GM23338 (cell line): Measurements from ENCODE around the gene PGM1.

Experiments used
- JUNB ChIP-seq: IDR thresholded peaks from one replicate; pipeline ENCODE4 v1.6.1; 2016; ENCODE audit warnings: antibody characterized with exemption; ENCODE audit not compliant: unreplicated experiment
- POLR2AphosphoS5 ChIP-seq: IDR thresholded peaks from 2 replicates; pipeline ENCODE4 v1.6.1; 2016; ENCODE audit warnings: antibody characterized with exemption, low read depth
- TF ChIP-seq, protein P1 (sequence below), 2 experiments: fragments of 200-600 bp in 1 of 2; sonication (generic) in 1 of 2; conservative IDR thresholded peaks; 2 replicates each; pipeline versions ENCODE4 v1.5.1 to v1.6.1; 2016 to 2017; ENCODE audit warnings: antibody characterized with exemption in 2 of 2, low read depth in 2 of 2, mild to moderate bottlenecking in 2 of 2, moderate library complexity in 1 of 2
- TF ChIP-seq, protein P2 (sequence below): IDR thresholded peaks from one replicate; pipeline ENCODE4 v1.6.1; 2018; ENCODE audit warnings: antibody characterized with exemption; ENCODE audit not compliant: unreplicated experiment

DNA sequence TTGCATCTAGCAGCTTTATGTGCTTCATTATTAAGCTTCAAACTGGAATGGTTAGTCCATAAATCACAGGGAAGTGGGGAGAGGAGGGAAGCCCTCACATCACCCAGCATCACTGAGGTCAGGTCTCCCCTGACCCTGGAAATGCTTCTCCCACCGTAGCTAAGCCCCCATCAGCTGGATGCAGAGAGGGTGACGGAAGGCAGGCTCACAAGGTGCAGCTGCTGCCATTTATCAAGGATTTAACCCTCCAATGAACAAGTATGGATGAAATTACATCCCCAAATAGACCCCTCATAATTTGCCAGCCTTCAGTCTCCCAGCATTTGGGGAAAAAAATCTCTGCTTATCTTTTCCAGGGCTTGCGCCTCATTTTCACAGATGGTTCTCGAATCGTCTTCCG is 60.8 kb downstream of the PGM1 start:
- TF ChIP-seq JUNB, result no peak
- TF ChIP-seq, protein P1, sequence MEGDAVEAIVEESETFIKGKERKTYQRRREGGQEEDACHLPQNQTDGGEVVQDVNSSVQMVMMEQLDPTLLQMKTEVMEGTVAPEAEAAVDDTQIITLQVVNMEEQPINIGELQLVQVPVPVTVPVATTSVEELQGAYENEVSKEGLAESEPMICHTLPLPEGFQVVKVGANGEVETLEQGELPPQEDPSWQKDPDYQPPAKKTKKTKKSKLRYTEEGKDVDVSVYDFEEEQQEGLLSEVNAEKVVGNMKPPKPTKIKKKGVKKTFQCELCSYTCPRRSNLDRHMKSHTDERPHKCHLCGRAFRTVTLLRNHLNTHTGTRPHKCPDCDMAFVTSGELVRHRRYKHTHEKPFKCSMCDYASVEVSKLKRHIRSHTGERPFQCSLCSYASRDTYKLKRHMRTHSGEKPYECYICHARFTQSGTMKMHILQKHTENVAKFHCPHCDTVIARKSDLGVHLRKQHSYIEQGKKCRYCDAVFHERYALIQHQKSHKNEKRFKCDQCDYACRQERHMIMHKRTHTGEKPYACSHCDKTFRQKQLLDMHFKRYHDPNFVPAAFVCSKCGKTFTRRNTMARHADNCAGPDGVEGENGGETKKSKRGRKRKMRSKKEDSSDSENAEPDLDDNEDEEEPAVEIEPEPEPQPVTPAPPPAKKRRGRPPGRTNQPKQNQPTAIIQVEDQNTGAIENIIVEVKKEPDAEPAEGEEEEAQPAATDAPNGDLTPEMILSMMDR (conservative IDR thresholded peaks at IDR 0.05; ENCODE audit: low read depth in 2 of 2), result no peak
- TF ChIP-seq POLR2AphosphoS5, result no peak
- TF ChIP-seq, protein P2, sequence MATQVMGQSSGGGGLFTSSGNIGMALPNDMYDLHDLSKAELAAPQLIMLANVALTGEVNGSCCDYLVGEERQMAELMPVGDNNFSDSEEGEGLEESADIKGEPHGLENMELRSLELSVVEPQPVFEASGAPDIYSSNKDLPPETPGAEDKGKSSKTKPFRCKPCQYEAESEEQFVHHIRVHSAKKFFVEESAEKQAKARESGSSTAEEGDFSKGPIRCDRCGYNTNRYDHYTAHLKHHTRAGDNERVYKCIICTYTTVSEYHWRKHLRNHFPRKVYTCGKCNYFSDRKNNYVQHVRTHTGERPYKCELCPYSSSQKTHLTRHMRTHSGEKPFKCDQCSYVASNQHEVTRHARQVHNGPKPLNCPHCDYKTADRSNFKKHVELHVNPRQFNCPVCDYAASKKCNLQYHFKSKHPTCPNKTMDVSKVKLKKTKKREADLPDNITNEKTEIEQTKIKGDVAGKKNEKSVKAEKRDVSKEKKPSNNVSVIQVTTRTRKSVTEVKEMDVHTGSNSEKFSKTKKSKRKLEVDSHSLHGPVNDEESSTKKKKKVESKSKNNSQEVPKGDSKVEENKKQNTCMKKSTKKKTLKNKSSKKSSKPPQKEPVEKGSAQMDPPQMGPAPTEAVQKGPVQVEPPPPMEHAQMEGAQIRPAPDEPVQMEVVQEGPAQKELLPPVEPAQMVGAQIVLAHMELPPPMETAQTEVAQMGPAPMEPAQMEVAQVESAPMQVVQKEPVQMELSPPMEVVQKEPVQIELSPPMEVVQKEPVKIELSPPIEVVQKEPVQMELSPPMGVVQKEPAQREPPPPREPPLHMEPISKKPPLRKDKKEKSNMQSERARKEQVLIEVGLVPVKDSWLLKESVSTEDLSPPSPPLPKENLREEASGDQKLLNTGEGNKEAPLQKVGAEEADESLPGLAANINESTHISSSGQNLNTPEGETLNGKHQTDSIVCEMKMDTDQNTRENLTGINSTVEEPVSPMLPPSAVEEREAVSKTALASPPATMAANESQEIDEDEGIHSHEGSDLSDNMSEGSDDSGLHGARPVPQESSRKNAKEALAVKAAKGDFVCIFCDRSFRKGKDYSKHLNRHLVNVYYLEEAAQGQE, result no peak
